Esophagus squamous epithelium (tissue), 5 donors: ENCODE measurements around the gene ICAM1. TPM values are rescaled to one million over a fixed set of nuclear protein-coding genes. Genes with fewer than 3 reads are reported as not detected.

Experiments used
- DNase-seq: peaks from one replicate; lab custom pipeline; 2025; lab: John Stamatoyannopoulos, UW
- H3K27ac ChIP-seq, 4 donors: fragments of 200-600 bp; sonication (generic); one replicate each; pipeline ENCODE4 v1.5.1; 2016 to 2019; ENCODE audit warnings: mild to moderate bottlenecking in 1 of 4
- H3K27me3 ChIP-seq, 4 donors: fragments of 200-600 bp; sonication (generic); 1 replicate in 3 of 4; 2 replicates in 1 of 4; pipeline versions ENCODE4 v1.5.1 to v1.6.0; 2017 to 2021; ENCODE audit warnings: antibody characterized with exemption in 1 of 4
- H3K36me3 ChIP-seq, 3 donors: fragments of 200-600 bp; sonication (generic); one replicate each; pipeline ENCODE4 v1.5.1; 2016 to 2019
- H3K4me1 ChIP-seq, 3 donors: fragments of 200-600 bp; sonication (generic); one replicate each; pipeline ENCODE4 v1.5.1; 2017 to 2019
- H3K4me3 ChIP-seq, 4 donors: fragments of 200-600 bp; sonication (generic); 1 replicate in 3 of 4; 2 replicates in 1 of 4; pipeline ENCODE4 v1.5.1; 2016 to 2019; ENCODE audit warnings: mild to moderate bottlenecking in 2 of 4, moderate library complexity in 1 of 4
- H3K9me3 ChIP-seq, 3 donors: fragments of 200-600 bp; sonication (generic); one replicate each; pipeline ENCODE4 v1.5.1; 2016 to 2019
- POLR2A ChIP-seq, 4 donors: fragments of 450-650 bp; IDR thresholded peaks; one replicate each; pipeline ENCODE4 v1.6.1; 2017; ENCODE audit warnings: antibody characterized with exemption in 4 of 4, mild to moderate bottlenecking in 4 of 4, moderate library complexity in 3 of 4
- WGBS, 2 donors: methylation state at CpG; one replicate each; pipeline ENCODE4 v1.1.5; 2018; 5-methylcytosine and 5-hydroxymethylcytosine counted together
- intact Hi-C: fragments of 100-400 bp; cut with DNase I; formaldehyde crosslinking; loops from one replicate; pipeline ENCODE4 v1.15.0; 2022
- total RNA-seq, 4 donors: library from RNA; depleted of rRNA; stranded (reverse); fragments of >200 nt; gene quantifications; one replicate each; pipeline ENCODE4 v1.1.0, GENCODE V29; 2016
- TF ChIP-seq, protein P1 (sequence below), 6 experiments: fragments of 450-650 bp in 4 of 6; fragments of 200-600 bp in 2 of 6; sonication (generic) in 2 of 6; IDR thresholded peaks; one replicate each; pipeline ENCODE4 v1.5.1; 2016 to 2019; ENCODE audit warnings: antibody characterized with exemption in 6 of 6, mild to moderate bottlenecking in 4 of 6, moderate library complexity in 4 of 6
- donor health status: DM: yes; HTN: yes; CAD: no.

The ICAM1 gene
- total RNA-seq, 4 donors from 2014 or later = 5.4 to 26.4 (median 7.7) TPM

DNA sequence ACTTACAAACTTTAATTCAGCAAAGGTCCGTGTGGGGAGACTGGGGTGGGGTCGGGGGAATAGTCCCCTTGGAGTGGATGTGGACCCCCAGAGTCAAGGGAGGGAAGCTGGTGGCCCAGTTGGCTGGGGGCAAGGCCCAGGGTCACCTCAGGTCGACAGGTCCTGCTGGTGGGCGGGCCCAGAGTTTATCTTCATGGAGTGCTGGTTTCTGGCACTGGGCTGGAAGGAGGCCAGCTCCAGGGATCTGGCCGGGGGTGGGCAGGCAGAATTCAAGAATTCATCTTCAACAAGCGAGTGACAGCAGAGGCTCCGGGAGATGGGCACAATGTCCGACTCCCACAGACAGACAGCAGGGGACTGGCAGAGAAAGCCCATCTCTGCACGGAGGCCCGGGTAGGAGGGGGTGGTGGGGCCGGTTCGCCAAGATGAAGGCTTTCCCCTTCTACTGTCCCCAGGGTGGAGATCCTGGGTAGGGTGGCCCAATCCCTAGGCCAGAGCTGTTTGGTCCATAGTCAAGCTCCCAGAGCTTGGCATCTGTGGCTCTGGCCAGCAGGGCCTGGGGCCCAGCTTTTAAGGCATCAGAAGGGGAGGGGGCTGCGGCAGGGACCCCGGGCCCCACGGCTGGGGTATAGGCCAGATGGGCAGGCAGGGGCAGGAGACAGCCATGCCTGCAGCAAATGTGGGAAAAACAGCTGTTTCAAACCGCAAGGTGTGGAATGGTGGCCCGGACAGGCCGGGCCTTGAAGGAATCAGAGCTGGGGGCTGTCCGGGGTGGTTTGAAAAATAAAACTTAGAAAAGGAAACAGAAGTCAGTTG lies 45.5 kb downstream of the ICAM1 start:
- Histone ChIP-seq H3K4me1 (peaks cover 6 to 20% (median 13%) of the 10 kb centered on the region in 3 donors), H3K27ac (peak overlapping the region; percentile 62 to 80 (median 74)), H3K36me3 (peaks cover 11 to 51% (median 26%) of the 10 kb centered on the region in 3 donors), H3K9me3 (no peaks in the 10 kb centered on the region), H3K27me3 (no peaks in the 10 kb centered on the region), H3K4me3 (peak overlapping the region in 3 of 4 donors; percentile 79 to 92 (median 90))
- TF ChIP-seq, protein P1, sequence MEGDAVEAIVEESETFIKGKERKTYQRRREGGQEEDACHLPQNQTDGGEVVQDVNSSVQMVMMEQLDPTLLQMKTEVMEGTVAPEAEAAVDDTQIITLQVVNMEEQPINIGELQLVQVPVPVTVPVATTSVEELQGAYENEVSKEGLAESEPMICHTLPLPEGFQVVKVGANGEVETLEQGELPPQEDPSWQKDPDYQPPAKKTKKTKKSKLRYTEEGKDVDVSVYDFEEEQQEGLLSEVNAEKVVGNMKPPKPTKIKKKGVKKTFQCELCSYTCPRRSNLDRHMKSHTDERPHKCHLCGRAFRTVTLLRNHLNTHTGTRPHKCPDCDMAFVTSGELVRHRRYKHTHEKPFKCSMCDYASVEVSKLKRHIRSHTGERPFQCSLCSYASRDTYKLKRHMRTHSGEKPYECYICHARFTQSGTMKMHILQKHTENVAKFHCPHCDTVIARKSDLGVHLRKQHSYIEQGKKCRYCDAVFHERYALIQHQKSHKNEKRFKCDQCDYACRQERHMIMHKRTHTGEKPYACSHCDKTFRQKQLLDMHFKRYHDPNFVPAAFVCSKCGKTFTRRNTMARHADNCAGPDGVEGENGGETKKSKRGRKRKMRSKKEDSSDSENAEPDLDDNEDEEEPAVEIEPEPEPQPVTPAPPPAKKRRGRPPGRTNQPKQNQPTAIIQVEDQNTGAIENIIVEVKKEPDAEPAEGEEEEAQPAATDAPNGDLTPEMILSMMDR (IDR thresholded peaks at IDR 0.05) = no peak
- no peak for TF ChIP-seq POLR2A (IDR thresholded peaks at IDR 0.05)
- DNase-seq = no peak
- intact Hi-C loops = no loop called here
- WGBS, 2 donors = 63 to 66% methylated on average over 7 to 11 of the region's 19 CpGs

DNA sequence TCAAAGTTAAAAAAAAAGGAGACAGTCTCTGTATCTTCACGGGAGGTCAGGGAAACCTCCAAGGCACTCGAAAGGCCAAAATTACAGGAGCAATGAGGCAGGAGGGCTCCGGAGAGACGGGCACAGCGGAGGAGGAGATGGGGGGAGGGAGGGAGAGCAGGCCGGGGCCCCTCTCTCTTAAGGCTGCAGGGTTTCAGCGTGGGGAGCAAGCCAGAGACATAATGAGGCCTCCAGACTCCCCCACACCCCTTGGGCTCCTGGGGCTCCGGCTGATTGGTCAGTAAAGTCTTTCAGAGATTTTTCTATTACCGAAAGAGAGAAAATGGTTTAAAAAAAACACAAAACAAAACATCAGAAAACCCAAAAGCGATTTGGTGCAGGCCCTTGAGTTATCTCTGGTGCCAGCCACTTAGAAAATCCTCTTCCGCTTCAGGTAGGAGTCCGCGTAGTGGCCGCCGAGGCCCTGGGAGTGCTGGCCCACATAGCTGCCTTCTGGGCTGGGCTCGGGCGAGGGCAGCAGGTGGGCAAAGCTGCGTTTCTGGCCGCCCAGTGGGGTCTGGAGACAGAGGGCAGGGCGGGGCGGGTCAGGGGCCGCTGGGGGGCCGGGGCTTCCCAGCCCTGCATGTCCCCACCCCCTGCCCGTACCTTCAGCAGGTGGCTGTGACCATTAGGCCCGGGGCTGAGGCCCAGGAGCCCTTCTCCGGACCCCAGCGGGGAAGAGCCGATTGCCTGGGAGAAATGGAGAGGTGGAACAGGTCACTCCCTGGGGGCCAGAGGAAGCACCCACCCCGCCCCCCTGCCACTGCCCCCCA lies 46.3 kb downstream of the ICAM1 start:
- TF ChIP-seq POLR2A (IDR thresholded peaks at IDR 0.05) = no peak
- TF ChIP-seq, protein P1 (IDR thresholded peaks at IDR 0.05) = no peak
- Histone ChIP-seq H3K4me1 (peaks cover 6 to 20% (median 13%) of the 10 kb centered on the region in 3 donors), H3K27ac (no peak overlapping the region), H3K9me3 (no peaks in the 10 kb centered on the region), H3K4me3 (no peak overlapping the region), H3K27me3 (no peaks in the 10 kb centered on the region), H3K36me3 (peaks cover 13 to 59% (median 34%) of the 10 kb centered on the region in 3 donors)
- 75% methylated on average over 13 to 14 of the region's 29 CpGs for WGBS, 2 donors
- intact Hi-C loops = no loop called here
- no peak for DNase-seq

DNA sequence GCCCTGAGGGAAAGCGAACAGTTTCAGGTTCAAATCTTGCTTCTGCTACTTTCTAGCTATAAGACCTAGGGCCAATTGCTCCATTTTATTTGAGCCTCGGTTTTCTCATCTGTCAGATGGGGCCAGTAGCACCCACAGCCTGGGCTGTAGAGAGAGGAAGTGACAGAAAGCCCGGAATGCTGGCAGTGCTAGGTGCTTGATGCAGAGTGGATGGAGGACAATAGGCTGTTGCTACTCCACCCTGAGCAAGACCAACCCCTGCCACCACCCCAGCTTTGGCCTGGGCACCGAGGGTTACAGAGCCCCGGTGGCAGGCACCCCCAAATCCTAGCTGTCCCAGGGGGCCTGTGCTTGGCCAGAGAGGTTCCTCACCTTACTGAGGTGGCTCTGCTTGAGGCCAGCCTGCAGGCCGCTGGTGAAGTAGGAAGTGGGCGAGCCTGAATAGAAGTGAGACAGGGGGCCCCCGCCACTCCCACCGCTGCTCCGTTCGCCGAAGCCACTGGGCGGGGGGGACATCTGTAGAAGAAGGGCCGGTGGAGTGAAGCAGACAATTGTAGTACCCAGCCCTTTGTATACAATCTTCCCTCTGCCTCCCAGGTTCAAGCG lies 47.0 kb downstream of the ICAM1 start:
- H3K9me3 ChIP-seq = no peaks in the 10 kb centered on the region
- H3K4me3 ChIP-seq = no peak overlapping the region
- H3K27ac ChIP-seq = no peak overlapping the region
- intact Hi-C loops = no loop called here
- H3K27me3 ChIP-seq = no peaks in the 10 kb centered on the region
- no peak for DNase-seq
- WGBS, 2 donors = 84 to 96% methylated on average over 7 to 9 of the region's 15 CpGs
- TF ChIP-seq, protein P1 (IDR thresholded peaks at IDR 0.05) = no peak
- no peak for TF ChIP-seq POLR2A (IDR thresholded peaks at IDR 0.05)
- peaks cover 6 to 20% (median 13%) of the 10 kb centered on the region in 3 donors for H3K4me1 ChIP-seq
- peaks cover 20 to 66% (median 40%) of the 10 kb centered on the region in 3 donors for H3K36me3 ChIP-seq

DNA sequence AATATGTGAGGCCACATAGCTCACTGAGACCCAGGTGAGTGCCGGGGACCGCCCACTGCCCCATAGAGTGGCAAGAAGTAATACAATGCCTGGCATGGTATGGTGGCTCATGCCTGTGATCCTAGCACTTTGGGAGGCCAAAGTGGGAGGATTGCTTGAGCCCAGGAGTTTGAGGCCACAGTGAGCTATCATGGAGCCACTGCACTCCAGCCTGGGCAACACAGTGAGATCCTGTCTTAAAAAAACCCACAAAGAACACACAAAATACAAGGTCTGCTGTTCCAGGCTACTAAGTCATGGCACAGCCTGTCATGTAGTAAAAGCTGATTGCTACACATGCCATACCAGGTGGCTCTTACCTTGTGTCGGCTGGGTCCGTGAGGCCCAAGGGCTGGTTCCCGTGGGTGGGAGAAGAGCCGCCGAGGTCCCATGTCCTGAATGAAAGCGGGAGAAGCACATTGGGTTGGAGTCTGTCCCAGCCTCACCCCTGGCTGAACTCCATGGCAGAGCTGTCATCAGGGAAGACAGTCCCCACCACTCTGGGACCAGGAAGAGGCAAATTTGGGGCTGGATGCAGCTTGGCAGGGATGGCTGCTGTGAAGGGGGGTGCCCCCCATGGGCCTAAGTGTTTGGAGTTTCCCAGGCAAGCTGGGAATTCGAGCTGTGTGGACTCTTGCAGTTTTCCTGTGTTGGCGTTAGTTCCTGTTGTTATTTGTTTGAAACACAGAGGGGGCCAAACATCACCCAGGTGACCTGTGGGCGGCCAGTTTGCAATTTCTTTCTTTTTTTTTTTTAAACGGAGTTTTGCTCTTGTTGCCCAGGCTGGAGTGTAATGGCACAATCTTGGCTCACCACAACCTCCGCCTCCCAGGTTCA lies 48.1 kb downstream of the ICAM1 start:
- WGBS, 2 donors = 82 to 90% methylated on average over 9 to 11 of the region's 13 CpGs
- no peak for DNase-seq
- Histone ChIP-seq H3K9me3 (no peaks in the 10 kb centered on the region), H3K36me3 (peaks cover 26 to 77% (median 46%) of the 10 kb centered on the region in 3 donors), H3K27ac (no peak overlapping the region), H3K4me1 (peaks cover 6 to 20% (median 13%) of the 10 kb centered on the region in 3 donors), H3K4me3 (no peak overlapping the region), H3K27me3 (no peaks in the 10 kb centered on the region)
- intact Hi-C loops = no loop called here
- TF ChIP-seq POLR2A (IDR thresholded peaks at IDR 0.05) = no peak
- TF ChIP-seq, protein P1 (IDR thresholded peaks at IDR 0.05) = no peak
